ENCODE data around the gene CLIP2.

GRCh38 chr7:74263399-74264120, 25.6 kb upstream of the CLIP2 start:
- TF ChIP-seq POLR2AphosphoS5 (IDR thresholded peaks at IDR 0.05) (no peak), MXI1 (conservative IDR thresholded peaks at IDR 0.05; ENCODE audit: poor library complexity, severe bottlenecking) (no peak), CTCF (IDR thresholded peaks at IDR 0.05; ENCODE audit: poor library complexity, severe bottlenecking) (no peak), EZH2 (IDR thresholded peaks at IDR 0.05; ENCODE audit: borderline replicate concordance, insufficient read depth, low read length, poor library complexity, severe bottlenecking) (no peak), EP300 (conservative IDR thresholded peaks at IDR 0.05; ENCODE audit: poor library complexity, severe bottlenecking) (no peak), TAF1 (IDR thresholded peaks at IDR 0.05; ENCODE audit: low read depth) (no peak)

Data from neural cell (in vitro differentiated cells).